Gastrocnemius medialis (tissue), 4 donors: ENCODE results near the gene SLC35F2. TPM values are rescaled to one million over a fixed set of nuclear protein-coding genes. Genes with fewer than 3 reads are reported as not detected.
"Not testable (repeated sequence)": the region's sequence is repeated elsewhere in the genome, so short reads cannot be mapped to it uniquely, and the experiment has no call there.

ENCODE experiments used
- ATAC-seq, 2 donors: fragments of 150-250 bp; one replicate each; pipeline ENCODE4 v1.9.1; 2016
- DNase-seq, 2 donors: peaks; one replicate each; pipeline ENCODE4 v3.0.0-alpha.2; 2019
- H3K27ac ChIP-seq, 4 donors: fragments of 200-600 bp; sonication (generic); 1 replicate in 1 of 4; 2 replicates in 3 of 4; pipeline ENCODE4 v1.5.1; 2016 to 2018; ENCODE audit warnings: mild to moderate bottlenecking in 2 of 4, moderate library complexity in 1 of 4
- H3K27me3 ChIP-seq, 3 donors: fragments of 200-600 bp; sonication (generic) in 2 of 3; 1 replicate in 1 of 3; 2 replicates in 2 of 3; pipeline versions ENCODE4 v1.5.1 to v1.6.0; 2016 to 2019; ENCODE audit warnings: mild to moderate bottlenecking in 1 of 3, moderate library complexity in 1 of 3
- H3K36me3 ChIP-seq, 2 donors: fragments of 200-600 bp; sonication (generic) in 1 of 2; one replicate each; pipeline ENCODE4 v1.5.1; 2017 to 2018
- H3K4me1 ChIP-seq, 2 donors: fragments of 200-600 bp; sonication (generic) in 1 of 2; one replicate each; pipeline ENCODE4 v1.5.1; 2016 to 2017; ENCODE audit warnings: mild to moderate bottlenecking in 2 of 2
- H3K4me3 ChIP-seq, 4 donors: fragments of 200-600 bp; sonication (generic) in 3 of 4; 1 replicate in 1 of 4; 2 replicates in 3 of 4; pipeline ENCODE4 v1.5.1; 2016 to 2019; ENCODE audit warnings: mild to moderate bottlenecking in 2 of 4
- H3K9me3 ChIP-seq, 3 donors: fragments of 200-600 bp; sonication (generic) in 2 of 3; 1 replicate in 1 of 3; 2 replicates in 2 of 3; pipeline ENCODE4 v1.5.1; 2016 to 2019
- POLR2A ChIP-seq, 2 donors: fragments of 450-650 bp; IDR thresholded peaks; one replicate each; pipeline ENCODE4 v1.6.1; 2017; ENCODE audit warnings: antibody characterized with exemption in 2 of 2, mild to moderate bottlenecking in 2 of 2, moderate library complexity in 2 of 2
- in situ Hi-C, 4 donors: fragments of 200-750 bp; cut with MboI; loops; one replicate each; pipeline versions ENCODE4 v1.15.0 to v1.8.0; 2017; ENCODE audit warnings: low sequenced_read_pairs in 4 of 4
- intact Hi-C: fragments of 100-400 bp; cut with DNase I; formaldehyde crosslinking; loops from one replicate; pipeline ENCODE4 v1.15.1; 2023; ENCODE audit warnings: low total_unique reads
- total RNA-seq, 4 donors: library from RNA; depleted of rRNA; stranded (reverse); fragments of >200 nt; gene quantifications; one replicate each; pipeline versions ENCODE4 v1.1.0 to v1.2.3, GENCODE V29; 2016
- TF ChIP-seq, protein P1 (sequence below), 5 experiments: fragments of 450-650 bp in 3 of 5; fragments of 200-600 bp in 2 of 5; sonication (generic) in 2 of 5; IDR thresholded peaks in 4 of 5; conservative IDR thresholded peaks in 1 of 5; 1 replicate in 4 of 5; 2 replicates in 1 of 5; pipeline ENCODE4 v1.5.1; 2016 to 2019; ENCODE audit warnings: antibody characterized with exemption in 5 of 5, mild to moderate bottlenecking in 3 of 5, moderate library complexity in 3 of 5

SLC35F2 gene
- total RNA-seq, 4 donors from 2014 or later = 1.3 to 5.4 (median 1.7) TPM

DNA sequence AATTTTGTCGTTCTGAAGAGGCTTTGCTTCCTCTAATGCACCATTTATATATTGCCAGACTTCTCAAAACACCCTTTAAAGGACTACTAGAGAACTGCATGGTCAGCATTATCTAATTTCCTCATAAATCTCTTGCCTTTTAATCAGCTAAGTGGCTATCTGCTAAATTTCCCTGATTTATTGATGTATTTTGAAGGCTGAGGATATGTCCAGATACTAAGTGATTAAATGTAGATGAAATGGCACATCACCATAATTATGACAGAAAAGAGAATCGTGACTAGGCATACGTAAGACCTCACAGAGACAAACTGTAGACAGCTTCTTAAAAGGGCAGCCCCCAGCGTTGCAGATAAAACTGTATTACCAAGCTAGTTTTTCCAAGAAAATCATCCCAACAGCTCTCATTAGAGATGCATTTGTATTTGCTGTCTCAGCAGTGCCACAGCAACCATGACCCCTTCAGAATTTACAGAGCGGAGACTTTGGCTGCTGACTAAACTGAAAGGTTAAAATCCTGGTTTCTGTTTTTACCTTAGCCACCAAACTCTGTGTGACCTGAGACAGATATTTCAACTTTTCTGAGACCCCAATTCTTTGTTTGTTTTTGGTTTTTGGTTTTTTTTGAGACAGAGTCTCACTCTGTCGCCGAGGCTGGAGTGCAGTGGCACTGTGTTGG is 79.6 kb downstream of the SLC35F2 start:
- in situ Hi-C loops = loop anchor here in 2 of 4 donors (10.0 kb wide), 3 partner anchors 94 to 204 kb away; no protein-coding TSS in a partner anchor
- Histone ChIP-seq H3K4me3 (no peak overlapping the region), H3K36me3 (no peaks in the 10 kb centered on the region), H3K4me1 (no peaks in the 10 kb centered on the region), H3K27me3 (no peaks in the 10 kb centered on the region), H3K9me3 (no peaks in the 10 kb centered on the region), H3K27ac (no peak overlapping the region)
- ATAC-seq (no peak), DNase-seq (no peak)
- no peak for TF ChIP-seq POLR2A (IDR thresholded peaks at IDR 0.05)
- TF ChIP-seq, protein P1, sequence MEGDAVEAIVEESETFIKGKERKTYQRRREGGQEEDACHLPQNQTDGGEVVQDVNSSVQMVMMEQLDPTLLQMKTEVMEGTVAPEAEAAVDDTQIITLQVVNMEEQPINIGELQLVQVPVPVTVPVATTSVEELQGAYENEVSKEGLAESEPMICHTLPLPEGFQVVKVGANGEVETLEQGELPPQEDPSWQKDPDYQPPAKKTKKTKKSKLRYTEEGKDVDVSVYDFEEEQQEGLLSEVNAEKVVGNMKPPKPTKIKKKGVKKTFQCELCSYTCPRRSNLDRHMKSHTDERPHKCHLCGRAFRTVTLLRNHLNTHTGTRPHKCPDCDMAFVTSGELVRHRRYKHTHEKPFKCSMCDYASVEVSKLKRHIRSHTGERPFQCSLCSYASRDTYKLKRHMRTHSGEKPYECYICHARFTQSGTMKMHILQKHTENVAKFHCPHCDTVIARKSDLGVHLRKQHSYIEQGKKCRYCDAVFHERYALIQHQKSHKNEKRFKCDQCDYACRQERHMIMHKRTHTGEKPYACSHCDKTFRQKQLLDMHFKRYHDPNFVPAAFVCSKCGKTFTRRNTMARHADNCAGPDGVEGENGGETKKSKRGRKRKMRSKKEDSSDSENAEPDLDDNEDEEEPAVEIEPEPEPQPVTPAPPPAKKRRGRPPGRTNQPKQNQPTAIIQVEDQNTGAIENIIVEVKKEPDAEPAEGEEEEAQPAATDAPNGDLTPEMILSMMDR (IDR thresholded peaks at IDR 0.05 in 4 of 5, conservative IDR thresholded peaks at IDR 0.05 in 1 of 5) = no peak
- intact Hi-C loops = no loop called here

DNA sequence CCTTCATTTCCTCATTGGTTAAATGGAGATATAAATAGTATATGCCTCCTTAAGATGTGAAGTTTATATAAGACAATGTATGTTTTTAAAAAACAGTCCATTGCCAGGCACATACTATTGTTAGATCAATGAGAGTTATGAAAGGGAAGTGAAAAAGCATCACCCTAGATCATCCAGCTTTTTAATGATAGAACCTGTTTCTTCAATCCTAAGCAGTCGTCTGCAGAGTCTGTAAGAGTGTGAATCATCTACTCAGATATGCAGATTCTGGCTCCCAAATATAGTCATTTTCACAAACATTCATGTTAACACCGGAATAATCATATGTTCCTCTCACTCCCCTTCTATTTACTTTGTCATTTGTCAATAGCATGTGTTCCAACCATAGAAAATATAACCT is 81.5 kb downstream of the SLC35F2 start:
- Histone ChIP-seq H3K27ac (no peak overlapping the region), H3K27me3 (no peaks in the 10 kb centered on the region), H3K4me3 (no peak overlapping the region), H3K36me3 (no peaks in the 10 kb centered on the region), H3K4me1 (no peaks in the 10 kb centered on the region), H3K9me3 (no peaks in the 10 kb centered on the region)
- intact Hi-C loops = no loop called here
- in situ Hi-C loops = loop anchor here in 2 of 4 donors (10.0 kb wide), 3 partner anchors 92 to 202 kb away; no protein-coding TSS in a partner anchor
- DNase-seq (no peak), ATAC-seq (no peak)
- TF ChIP-seq, protein P1 (IDR thresholded peaks at IDR 0.05 in 4 of 5, conservative IDR thresholded peaks at IDR 0.05 in 1 of 5) = no peak
- TF ChIP-seq POLR2A (IDR thresholded peaks at IDR 0.05) = no peak

DNA sequence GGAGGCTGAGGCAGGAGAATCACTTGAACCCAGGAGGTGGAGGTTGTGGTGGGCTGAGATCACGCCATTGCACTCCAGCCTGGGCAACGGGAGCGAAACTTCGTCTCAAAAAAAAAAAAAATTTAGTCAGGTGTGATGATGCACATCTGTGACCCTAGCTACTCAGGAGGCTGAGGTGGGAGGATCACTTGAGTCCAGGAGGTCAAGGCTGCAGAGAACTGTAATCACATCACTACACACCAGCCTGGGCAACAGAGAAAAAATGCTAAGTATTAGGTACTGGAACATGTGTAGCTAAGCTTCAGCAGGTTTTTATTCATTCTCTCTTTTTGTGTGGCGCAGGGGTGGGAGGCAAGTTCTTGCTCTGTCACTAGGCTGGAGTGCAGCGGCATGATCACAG is 82.5 kb downstream of the SLC35F2 start:
- intact Hi-C loops (no loop called here), in situ Hi-C loops (loop anchor here in 2 of 4 donors (10.0 kb wide), 3 partner anchors 91 to 201 kb away; no protein-coding TSS in a partner anchor)

DNA sequence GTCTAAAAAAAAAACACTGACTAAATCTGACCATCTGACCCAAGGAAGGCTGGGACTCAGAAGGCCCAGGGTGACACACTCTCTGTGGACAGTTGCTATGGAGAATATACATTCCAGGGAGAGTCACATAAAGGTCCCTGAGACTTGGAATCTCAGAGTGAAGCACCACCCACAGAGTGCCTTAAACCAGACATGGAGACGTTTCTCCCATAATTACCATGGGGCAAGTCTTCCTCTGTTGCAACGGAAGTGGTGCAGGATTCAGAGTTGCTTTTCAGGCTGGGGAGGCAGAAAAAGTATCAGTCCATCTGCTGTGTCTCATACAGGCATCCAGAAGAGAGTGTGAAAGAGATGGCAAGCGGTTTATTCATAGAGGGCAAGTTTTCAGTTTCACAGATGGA is 88.0 kb downstream of the SLC35F2 start:
- TF ChIP-seq, protein P1 (IDR thresholded peaks at IDR 0.05 in 4 of 5, conservative IDR thresholded peaks at IDR 0.05 in 1 of 5) = no peak
- no peak for TF ChIP-seq POLR2A (IDR thresholded peaks at IDR 0.05)
- DNase-seq (no peak), ATAC-seq (peak; percentile 51 to 66)
- Histone ChIP-seq H3K9me3 (no peaks in the 10 kb centered on the region), H3K4me1 (peaks cover 21 to 29% of the 10 kb centered on the region in 2 donors), H3K4me3 (no peak overlapping the region), H3K36me3 (no peaks in the 10 kb centered on the region), H3K27ac (peak overlapping the region; percentile 68 to 78 (median 72)), H3K27me3 (no peaks in the 10 kb centered on the region)
- in situ Hi-C loops = loop anchor here (5.0 to 10.0 kb wide), 5 partner anchors 78 to 196 kb away; no protein-coding TSS in a partner anchor
- intact Hi-C loops = loop anchor here (2.0 to 5.0 kb wide), 2 partner anchors 82 to 208 kb away; no protein-coding TSS in a partner anchor

More for the DNA sequence above, 82.5 kb downstream of the SLC35F2 start:
- no peak for ATAC-seq
- no peak overlapping the region for H3K4me3 ChIP-seq
- H3K27ac ChIP-seq = no peak overlapping the region
- DNase-seq = no peak
- H3K4me1 ChIP-seq = peaks cover 1 to 3% of the 10 kb centered on the region in 2 donors
- no peak for TF ChIP-seq POLR2A (IDR thresholded peaks at IDR 0.05)
- no peaks in the 10 kb centered on the region for H3K9me3 ChIP-seq
- no peaks in the 10 kb centered on the region for H3K36me3 ChIP-seq
- no peaks in the 10 kb centered on the region for H3K27me3 ChIP-seq

DNA sequence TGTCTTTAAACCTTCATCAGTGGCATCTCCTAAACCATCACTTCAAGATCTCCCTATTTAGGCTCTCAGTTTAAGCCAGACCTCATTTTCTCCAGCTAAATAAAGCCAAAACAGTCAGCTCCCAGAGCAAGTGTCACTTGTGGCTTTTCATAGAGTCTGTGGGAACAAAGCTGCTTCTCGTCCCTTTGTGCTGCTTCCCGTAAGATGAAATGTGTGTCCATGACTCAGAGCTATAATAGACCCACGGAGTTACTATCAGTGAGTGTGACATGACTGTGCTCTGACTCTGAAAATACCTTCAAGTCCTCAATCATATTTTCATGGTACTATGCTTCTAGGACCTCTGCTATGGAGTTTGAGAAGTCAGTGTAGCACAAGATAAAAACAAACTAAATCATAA is 89.4 kb downstream of the SLC35F2 start:
- ATAC-seq = peak; percentile 91 to 92
- peak overlapping the region; percentile 68 to 78 (median 72) for H3K27ac ChIP-seq
- intact Hi-C loops = no loop called here

DNA sequence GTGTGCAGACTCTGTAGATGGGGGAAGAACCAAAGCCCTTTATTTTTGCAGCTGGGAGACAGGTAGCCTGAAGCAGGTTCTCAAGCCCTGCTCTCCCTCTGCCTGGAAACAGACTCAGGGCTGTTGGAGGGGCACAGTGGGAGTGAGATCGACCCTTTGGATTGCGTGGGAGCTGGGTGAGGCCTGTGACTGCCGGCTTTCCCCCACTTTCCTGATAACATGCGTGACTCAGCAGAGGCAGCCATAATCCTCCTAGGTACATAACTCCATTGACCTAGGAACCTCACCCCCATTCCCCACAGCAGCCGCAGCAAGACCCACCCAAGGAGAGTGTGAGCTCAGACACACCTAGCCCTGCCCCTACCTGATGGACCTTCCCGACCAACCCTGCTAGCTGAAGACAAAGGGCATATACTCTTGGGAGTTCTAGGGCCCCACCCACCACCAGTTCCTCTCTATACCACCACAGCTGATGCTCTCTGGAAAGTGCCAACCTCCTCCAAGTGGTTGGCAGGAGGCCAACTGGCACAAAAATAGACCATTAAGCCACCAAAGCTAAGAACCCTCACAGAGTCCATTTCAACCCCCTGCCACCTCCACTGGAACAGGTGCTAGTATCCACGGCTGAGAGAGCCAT is 99.8 kb downstream of the SLC35F2 start:
- H3K4me3 ChIP-seq, H3K36me3 ChIP-seq, intact Hi-C loops, H3K9me3 ChIP-seq, H3K4me1 ChIP-seq, DNase-seq, H3K27me3 ChIP-seq, H3K27ac ChIP-seq, ATAC-seq: not testable (repeated sequence)
- in situ Hi-C loops = loop anchor here in 1 of 4 donors (10.0 kb wide), 1 partner anchor 64 kb away; no protein-coding TSS in a partner anchor

More for the DNA sequence above, 89.4 kb downstream of the SLC35F2 start:
- no peaks in the 10 kb centered on the region for H3K9me3 ChIP-seq
- peaks cover 21 to 29% of the 10 kb centered on the region in 2 donors for H3K4me1 ChIP-seq
- no peaks in the 10 kb centered on the region for H3K27me3 ChIP-seq
- no peaks in the 10 kb centered on the region for H3K36me3 ChIP-seq
- TF ChIP-seq POLR2A (IDR thresholded peaks at IDR 0.05) = peak; percentile 22 to 54
- TF ChIP-seq, protein P1 (IDR thresholded peaks at IDR 0.05 in 4 of 5, conservative IDR thresholded peaks at IDR 0.05 in 1 of 5) = no peak
- in situ Hi-C loops = no loop called here
- peak; percentile 20 to 30 for DNase-seq
- no peak overlapping the region for H3K4me3 ChIP-seq
